Sigmoid colon (tissue), 7 donors: Measurements from ENCODE around the gene ST8SIA3. TPM values are rescaled to one million over a fixed set of nuclear protein-coding genes. Genes with fewer than 3 reads are reported as not detected.

ENCODE experiments used
- DNase-seq: peaks from one replicate; pipeline ENCODE4 v3.0.0-alpha.2; 2019
- H3K27ac ChIP-seq, 4 donors: fragments of 200-600 bp; sonication (generic); one replicate each; pipeline ENCODE4 v1.5.1; 2016 to 2019; ENCODE audit warnings: mild to moderate bottlenecking in 1 of 4
- H3K27me3 ChIP-seq, 3 donors: fragments of 200-600 bp; sonication (generic); one replicate each; pipeline ENCODE4 v1.5.1; 2019; ENCODE audit warnings: mild to moderate bottlenecking in 1 of 3
- H3K36me3 ChIP-seq, 4 donors: fragments of 200-600 bp; sonication (generic); one replicate each; pipeline ENCODE4 v1.5.1; 2016 to 2019
- H3K4me1 ChIP-seq, 4 donors: fragments of 200-600 bp; sonication (generic); one replicate each; pipeline ENCODE4 v1.5.1; 2017 to 2019
- H3K4me3 ChIP-seq, 4 donors: fragments of 200-600 bp; sonication (generic); one replicate each; pipeline ENCODE4 v1.5.1; 2017 to 2019; ENCODE audit warnings: mild to moderate bottlenecking in 2 of 4, moderate library complexity in 1 of 4
- H3K9me3 ChIP-seq, 4 donors: fragments of 200-600 bp in 3 of 4; sonication (generic) in 3 of 4; one replicate each; pipeline versions ENCODE4 v1.5.1 to v1.6.1; 2013 to 2019
- EP300 ChIP-seq, 4 donors: sonication (generic); formaldehyde crosslinking; IDR thresholded peaks; one replicate each; pipeline ENCODE4 v1.6.1; 2017; ENCODE audit warnings: antibody characterized with exemption in 4 of 4
- POLR2A ChIP-seq, 2 donors: fragments of 450-650 bp; IDR thresholded peaks; one replicate each; pipeline ENCODE4 v1.6.1; 2016; ENCODE audit warnings: antibody characterized with exemption in 2 of 2, mild to moderate bottlenecking in 2 of 2, moderate library complexity in 2 of 2
- POLR2AphosphoS5 ChIP-seq, 4 donors: sonication (generic); formaldehyde crosslinking; IDR thresholded peaks; one replicate each; pipeline ENCODE4 v1.6.1; 2017; ENCODE audit warnings: antibody characterized with exemption in 4 of 4
- WGBS, 2 donors: extraction: QIAGEN DNeasy Blood & Tissue Kit; methylation state at CpG; one replicate each; pipeline ENCODE4 v1.1.7; 2013; 5-methylcytosine and 5-hydroxymethylcytosine counted together
- intact Hi-C: fragments of 100-400 bp; cut with DNase I; formaldehyde crosslinking; loops from one replicate; pipeline ENCODE4 v1.15.1; 2023
- polyA plus RNA-seq, 3 donors: library from polyadenylated mRNA; stranded (reverse); fragments of 200-250 nt; gene quantifications; one replicate each; pipeline ENCODE4 v1.2.3, GENCODE V29; 2013
- total RNA-seq, 4 donors: library from RNA; depleted of rRNA; stranded (reverse); fragments of >200 nt; gene quantifications; one replicate each; pipeline ENCODE4 v1.1.0, GENCODE V29; 2016
- TF ChIP-seq, protein P1 (sequence below), 4 experiments: fragments of 450-650 bp in 3 of 4; fragments of 200-600 bp in 1 of 4; IDR thresholded peaks; one replicate each; pipeline ENCODE4 v1.5.1; 2016 to 2019; ENCODE audit warnings: antibody characterized with exemption in 4 of 4, mild to moderate bottlenecking in 3 of 4, moderate library complexity in 2 of 4
- donor health status: healthy with polysubstance abuse.
- donor health status: Bipolar disorder and iron deficiency.
- donor health status: healthy.

ST8SIA3 gene
- total and polyA plus RNA-seq, 7 donors = 0.16 to 0.71 (median 0.27) TPM; not detected in 2

DNA sequence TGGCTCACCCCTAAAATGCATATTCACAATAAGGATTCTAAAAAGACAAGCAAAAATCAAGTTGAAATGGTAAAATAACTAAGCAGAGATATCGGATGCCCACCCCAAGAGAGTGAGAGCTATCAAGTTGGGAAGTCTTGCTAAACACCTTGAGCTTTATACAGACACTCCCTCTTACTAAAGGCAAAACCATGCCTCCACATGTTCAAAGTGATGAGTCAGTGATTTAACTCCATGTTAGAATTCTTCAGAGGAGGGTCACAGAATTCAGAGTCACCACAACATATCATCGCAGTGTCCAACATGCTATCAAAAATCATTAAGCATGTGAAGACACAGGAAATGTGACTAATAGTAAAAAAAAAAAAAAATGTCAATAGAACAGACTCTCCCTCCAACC is 20.6 kb upstream of the ST8SIA3 start:
- DNase-seq = no peak
- intact Hi-C loops = no loop called here
- no peaks in the 10 kb centered on the region for H3K27me3 ChIP-seq
- H3K36me3 ChIP-seq = no peaks in the 10 kb centered on the region
- H3K4me3 ChIP-seq = no peak overlapping the region
- H3K9me3 ChIP-seq = no peaks in the 10 kb centered on the region
- TF ChIP-seq POLR2A (IDR thresholded peaks at IDR 0.05) (no peak), POLR2AphosphoS5 (IDR thresholded peaks at IDR 0.05) (no peak), EP300 (IDR thresholded peaks at IDR 0.05) (no peak)
- TF ChIP-seq, protein P1, sequence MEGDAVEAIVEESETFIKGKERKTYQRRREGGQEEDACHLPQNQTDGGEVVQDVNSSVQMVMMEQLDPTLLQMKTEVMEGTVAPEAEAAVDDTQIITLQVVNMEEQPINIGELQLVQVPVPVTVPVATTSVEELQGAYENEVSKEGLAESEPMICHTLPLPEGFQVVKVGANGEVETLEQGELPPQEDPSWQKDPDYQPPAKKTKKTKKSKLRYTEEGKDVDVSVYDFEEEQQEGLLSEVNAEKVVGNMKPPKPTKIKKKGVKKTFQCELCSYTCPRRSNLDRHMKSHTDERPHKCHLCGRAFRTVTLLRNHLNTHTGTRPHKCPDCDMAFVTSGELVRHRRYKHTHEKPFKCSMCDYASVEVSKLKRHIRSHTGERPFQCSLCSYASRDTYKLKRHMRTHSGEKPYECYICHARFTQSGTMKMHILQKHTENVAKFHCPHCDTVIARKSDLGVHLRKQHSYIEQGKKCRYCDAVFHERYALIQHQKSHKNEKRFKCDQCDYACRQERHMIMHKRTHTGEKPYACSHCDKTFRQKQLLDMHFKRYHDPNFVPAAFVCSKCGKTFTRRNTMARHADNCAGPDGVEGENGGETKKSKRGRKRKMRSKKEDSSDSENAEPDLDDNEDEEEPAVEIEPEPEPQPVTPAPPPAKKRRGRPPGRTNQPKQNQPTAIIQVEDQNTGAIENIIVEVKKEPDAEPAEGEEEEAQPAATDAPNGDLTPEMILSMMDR (IDR thresholded peaks at IDR 0.05) = no peak
- H3K4me1 ChIP-seq = no peaks in the 10 kb centered on the region
- no peak overlapping the region for H3K27ac ChIP-seq
- 94% methylated on average over 2 of the region's 2 CpGs for WGBS, 2 donors

DNA sequence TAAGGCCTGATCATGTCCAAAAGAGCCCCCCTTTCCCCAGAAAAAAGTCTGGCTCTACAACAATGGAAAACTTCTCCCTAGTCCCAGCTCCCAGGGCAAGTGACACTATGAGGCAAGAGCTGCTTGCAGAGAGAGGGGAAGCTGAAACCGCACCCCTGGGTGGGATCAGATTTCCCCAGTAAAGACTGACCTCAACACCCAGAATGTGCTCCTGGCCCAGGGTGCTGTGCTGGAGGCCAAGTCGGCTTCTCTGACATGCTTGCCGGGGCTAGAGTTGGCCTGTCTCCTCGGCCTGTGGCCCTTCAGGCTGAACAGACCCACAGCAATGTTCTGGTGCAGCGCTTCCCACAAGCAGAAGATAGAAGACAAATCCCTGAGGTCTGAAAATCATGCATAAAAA is 18.4 kb upstream of the ST8SIA3 start:
- DNase-seq = no peak
- 61 to 73% methylated on average over 5 of the region's 5 CpGs for WGBS, 2 donors

DNA sequence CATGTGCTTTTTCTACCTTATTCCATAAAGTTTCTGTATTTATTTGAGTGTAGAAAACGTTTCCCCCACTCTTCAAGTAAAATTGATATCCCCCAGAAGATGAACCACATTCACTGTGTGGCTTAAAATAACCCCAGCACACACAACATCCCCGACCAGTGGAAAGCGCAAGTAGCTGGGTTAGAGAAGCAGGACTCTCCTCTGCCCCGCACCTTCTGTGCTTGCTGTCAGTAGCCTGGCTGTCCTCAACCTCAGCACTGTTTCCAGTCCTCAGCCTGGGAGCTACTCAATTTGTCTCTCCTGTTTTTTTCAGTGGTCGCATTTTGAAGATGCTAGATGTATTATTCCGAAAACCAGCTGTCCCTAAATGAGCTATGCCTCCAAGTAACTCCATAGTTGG is 18.0 kb upstream of the ST8SIA3 start:
- WGBS, 2 donors = 71 to 73% methylated on average over 6 of the region's 6 CpGs
- Histone ChIP-seq H3K4me1 (no peaks in the 10 kb centered on the region), H3K27me3 (no peaks in the 10 kb centered on the region), H3K4me3 (no peak overlapping the region), H3K36me3 (no peaks in the 10 kb centered on the region), H3K27ac (no peak overlapping the region), H3K9me3 (no peaks in the 10 kb centered on the region)
- no peak for TF ChIP-seq POLR2AphosphoS5 (IDR thresholded peaks at IDR 0.05)
- TF ChIP-seq POLR2A (IDR thresholded peaks at IDR 0.05) = no peak
- TF ChIP-seq EP300 (IDR thresholded peaks at IDR 0.05) = no peak
- no peak for DNase-seq
- intact Hi-C loops = no loop called here

More for the DNA sequence above, 18.4 kb upstream of the ST8SIA3 start:
- no peak overlapping the region for H3K4me3 ChIP-seq
- no peak overlapping the region for H3K27ac ChIP-seq
- TF ChIP-seq POLR2AphosphoS5 (IDR thresholded peaks at IDR 0.05) (no peak), POLR2A (IDR thresholded peaks at IDR 0.05) (no peak), EP300 (IDR thresholded peaks at IDR 0.05) (no peak)
- TF ChIP-seq, protein P1 (IDR thresholded peaks at IDR 0.05) = no peak
- no peaks in the 10 kb centered on the region for H3K9me3 ChIP-seq
- no peaks in the 10 kb centered on the region for H3K36me3 ChIP-seq
- intact Hi-C loops = no loop called here
- no peaks in the 10 kb centered on the region for H3K27me3 ChIP-seq
- H3K4me1 ChIP-seq = no peaks in the 10 kb centered on the region

DNA sequence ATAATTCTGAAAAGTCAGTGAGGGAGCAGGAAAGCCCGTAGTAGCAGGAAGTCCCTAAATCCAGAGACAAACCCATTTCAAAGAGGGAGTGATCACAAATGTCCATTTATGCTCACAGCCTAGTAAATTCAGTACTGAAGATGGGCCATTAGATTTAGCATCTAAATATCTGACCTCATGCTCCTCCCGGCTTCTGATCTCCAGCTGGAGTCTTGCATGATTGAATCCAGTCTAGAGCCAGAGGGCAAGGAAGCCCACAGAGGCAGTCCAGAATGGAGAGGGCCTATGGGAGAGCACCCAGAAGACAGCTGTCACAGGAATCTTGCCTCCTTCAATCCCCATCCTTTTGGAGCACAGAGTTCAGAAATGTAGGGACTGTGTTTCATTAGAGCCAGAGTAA is 16.0 kb upstream of the ST8SIA3 start:
- Histone ChIP-seq H3K27me3 (no peaks in the 10 kb centered on the region), H3K9me3 (no peaks in the 10 kb centered on the region), H3K4me3 (no peak overlapping the region), H3K27ac (no peak overlapping the region), H3K4me1 (no peaks in the 10 kb centered on the region), H3K36me3 (no peaks in the 10 kb centered on the region)
- no peak for DNase-seq
- TF ChIP-seq, protein P1 (IDR thresholded peaks at IDR 0.05) = no peak
- TF ChIP-seq POLR2AphosphoS5 (IDR thresholded peaks at IDR 0.05) (no peak), POLR2A (IDR thresholded peaks at IDR 0.05) (no peak), EP300 (IDR thresholded peaks at IDR 0.05) (no peak)
- 66 to 80% methylated on average over 2 of the region's 2 CpGs for WGBS, 2 donors
- intact Hi-C loops = no loop called here

DNA sequence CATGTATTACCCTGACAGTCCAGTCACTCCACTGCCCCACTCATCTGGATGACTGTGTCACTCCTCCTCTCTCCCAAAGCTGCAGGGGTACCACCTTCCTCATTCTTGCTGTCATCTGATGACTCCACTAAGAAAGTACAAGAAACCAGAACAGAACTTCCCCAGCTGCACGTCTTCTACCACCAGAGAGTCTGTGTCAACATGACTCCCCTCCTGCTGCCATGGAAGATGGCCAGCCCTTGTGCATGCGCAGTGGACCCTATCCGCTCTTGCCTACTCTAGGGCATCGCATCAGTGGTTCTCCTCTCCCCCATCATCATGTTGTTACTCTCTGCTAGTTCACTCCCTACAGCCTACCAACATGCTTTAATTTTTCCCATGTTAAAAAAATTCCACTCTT is 14.5 kb upstream of the ST8SIA3 start:
- intact Hi-C loops = no loop called here
- WGBS, 2 donors = 85 to 87% methylated on average over 4 of the region's 4 CpGs
- Histone ChIP-seq H3K27ac (no peak overlapping the region), H3K9me3 (no peaks in the 10 kb centered on the region), H3K36me3 (no peaks in the 10 kb centered on the region), H3K4me1 (no peaks in the 10 kb centered on the region), H3K27me3 (no peaks in the 10 kb centered on the region), H3K4me3 (no peak overlapping the region)
- DNase-seq = no peak
- TF ChIP-seq POLR2A (IDR thresholded peaks at IDR 0.05) (no peak), POLR2AphosphoS5 (IDR thresholded peaks at IDR 0.05) (no peak)

DNA sequence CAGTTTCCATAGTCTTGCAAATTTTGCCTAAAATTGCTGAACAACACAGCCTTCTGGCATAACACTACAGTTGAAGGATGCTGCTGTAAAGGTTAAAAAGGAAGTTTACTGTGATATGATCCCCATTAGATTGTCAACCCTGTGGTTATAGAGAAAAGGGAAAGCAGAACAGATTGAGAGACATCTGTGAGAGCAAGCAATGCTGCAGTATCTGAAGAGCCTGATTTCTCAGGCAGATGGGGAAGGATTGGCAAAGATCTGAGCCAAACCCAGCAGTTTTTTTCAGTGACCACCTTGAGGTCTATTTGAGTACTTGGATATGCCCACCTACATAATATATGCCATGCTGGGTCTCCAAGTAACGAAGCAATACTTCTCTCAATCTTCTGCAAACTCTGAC is 8.5 kb upstream of the ST8SIA3 start:
- no peak for DNase-seq
- Histone ChIP-seq H3K36me3 (no peaks in the 10 kb centered on the region), H3K4me1 (no peaks in the 10 kb centered on the region), H3K9me3 (no peaks in the 10 kb centered on the region), H3K4me3 (no peak overlapping the region), H3K27ac (no peak overlapping the region), H3K27me3 (no peaks in the 10 kb centered on the region)
- intact Hi-C loops = no loop called here
- TF ChIP-seq POLR2AphosphoS5 (IDR thresholded peaks at IDR 0.05) = no peak
- no peak for TF ChIP-seq POLR2A (IDR thresholded peaks at IDR 0.05)
- TF ChIP-seq EP300 (IDR thresholded peaks at IDR 0.05) = no peak
- TF ChIP-seq, protein P1 (IDR thresholded peaks at IDR 0.05) = no peak
- 41 to 48% methylated on average over 1 of the region's 1 CpG for WGBS, 2 donors
